ENCODE results near the gene KRT86.

GRCh38 chr12:52239767-52240166 lies 34.7 kb upstream of the KRT86 start:
- TF ChIP-seq REST (IDR thresholded peaks at IDR 0.05; ENCODE audit: unreplicated experiment) (no peak), CTCF (conservative IDR thresholded peaks at IDR 0.05; ENCODE audit: low read depth in 2 of 2) (no peak), ETS1 (IDR thresholded peaks at IDR 0.05) (no peak), EZH2 (IDR thresholded peaks at IDR 0.05; ENCODE audit: low read depth, unreplicated experiment) (no peak), POLR2AphosphoS5 (IDR thresholded peaks at IDR 0.05; ENCODE audit: low read depth) (no peak), STAT1 (IDR thresholded peaks at IDR 0.05; ENCODE audit: unreplicated experiment) (no peak), EZH2phosphoT487 (IDR thresholded peaks at IDR 0.05; ENCODE audit: unreplicated experiment) (no peak), NANOG (IDR thresholded peaks at IDR 0.05; ENCODE audit: borderline replicate concordance) (no peak)
